ENCODE results near the gene AMY1B.
"Not testable (repeated sequence)": the region's sequence is repeated elsewhere in the genome, so short reads cannot be mapped to it uniquely, and the experiment has no call there.

The AMY1B gene

GRCh38 chr1:103696110-103696509 lies at the start of gene AMY1B:
AMY1B (minus strand) TSS chr1:103696210; CDS start chr1:103695639, 571 bp downstream.
- DNase-seq (ENCODE audit: low read depth in 3 of 3) = not testable (repeated sequence)

- DNase-seq (ENCODE audit: low read depth in 3 of 3) = not testable (repeated sequence)
These were observed 49.0 kb upstream of the AMY1B start for GRCh38 chr1:103745040-103745439.

GRCh38 chr1:103744449-103744848 lies 48.4 kb upstream of the AMY1B start:
- DNase-seq (ENCODE audit: low read depth in 3 of 3) = not testable (repeated sequence)

- not testable (repeated sequence) for DNase-seq (ENCODE audit: low read depth in 3 of 3)
These were observed 42.0 kb upstream of the AMY1B start for GRCh38 chr1:103738031-103738430.

GRCh38 chr1:103735334-103735733 lies 39.3 kb upstream of the AMY1B start:
- not testable (repeated sequence) for DNase-seq (ENCODE audit: low read depth in 3 of 3)

- DNase-seq (ENCODE audit: low read depth in 3 of 3) = not testable (repeated sequence)
These were observed 25.5 kb upstream of the AMY1B start for GRCh38 chr1:103721473-103721872.

GRCh38 chr1:103717404-103717803 lies 21.4 kb upstream of the AMY1B start:
- DNase-seq (ENCODE audit: low read depth in 3 of 3) = not testable (repeated sequence)

- not testable (repeated sequence) for DNase-seq (ENCODE audit: low read depth in 3 of 3)
These were observed 14.4 kb upstream of the AMY1B start for GRCh38 chr1:103710381-103710780.

- not testable (repeated sequence) for DNase-seq (ENCODE audit: low read depth in 3 of 3)
These were observed 11.7 kb upstream of the AMY1B start for GRCh38 chr1:103707670-103708069.

- not testable (repeated sequence) for DNase-seq (ENCODE audit: low read depth in 3 of 3)
These were observed 5.2 kb upstream of the AMY1B start for GRCh38 chr1:103701256-103701655.

- DNase-seq (ENCODE audit: low read depth in 3 of 3) = not testable (repeated sequence)
These were observed 4.7 kb upstream of the AMY1B start for GRCh38 chr1:103700669-103701068.

- DNase-seq (ENCODE audit: low read depth in 3 of 3) = not testable (repeated sequence)
These were observed 1.4 kb upstream of the AMY1B start for GRCh38 chr1:103697430-103697829.

- DNase-seq (ENCODE audit: low read depth in 3 of 3) = not testable (repeated sequence)
These were observed 19.7 kb downstream of the AMY1B start for GRCh38 chr1:103676335-103676734.

GRCh38 chr1:103655460-103655859 lies 40.5 kb downstream of the AMY1B start, which contains the start of gene AMY1A:
AMY1A (plus strand) TSS chr1:103655760; CDS start chr1:103656331, 571 bp downstream.
- not testable (repeated sequence) for DNase-seq (ENCODE audit: low read depth in 3 of 3)

- not testable (repeated sequence) for DNase-seq (ENCODE audit: low read depth in 3 of 3)
These were observed 41.9 kb downstream of the AMY1B start for GRCh38 chr1:103654133-103654532.

- not testable (repeated sequence) for DNase-seq (ENCODE audit: low read depth in 3 of 3)
These were observed 45.1 kb downstream of the AMY1B start for GRCh38 chr1:103650889-103651288.

- not testable (repeated sequence) for DNase-seq (ENCODE audit: low read depth in 3 of 3)
These were observed 45.7 kb downstream of the AMY1B start for GRCh38 chr1:103650305-103650704.

- DNase-seq (ENCODE audit: low read depth in 3 of 3) = not testable (repeated sequence)
These were observed 52.1 kb downstream of the AMY1B start for GRCh38 chr1:103643908-103644307.

GRCh38 chr1:103641194-103641593 lies 54.8 kb downstream of the AMY1B start:
- DNase-seq (ENCODE audit: low read depth in 3 of 3) = not testable (repeated sequence)
